ENCODE measurements around the gene MYL4. TPM values are rescaled to one million over a fixed set of nuclear protein-coding genes. Genes with fewer than 3 reads are reported as not detected.

MYL4 gene
- total and polyA plus RNA-seq, 2 donors (not counting 3 experiments of a cell fraction or from before 2014, with no cell fraction given) = 2.0 to 2.1 TPM

GRCh38 chr17:47225911-47226688, 17.0 kb downstream of the MYL4 start:
- intact Hi-C loops (cut with micrococcal nuclease) (loop anchor here (1.0 kb wide), 2 partner anchors 14 to 37 kb away; partner anchors contain the start of gene CDC27), dilution Hi-C loops (cut with MboI; ENCODE audit: extremely low pct_ligation_motif_present, low sequenced_read_pairs) (no loop called here)
- peak overlapping the region; percentile 71 for H3K9ac ChIP-seq (replicated peaks; ENCODE audit: extremely low read depth, insufficient read depth, low read length)
- H3K79me2 ChIP-seq (ENCODE audit: control insufficient read depth, insufficient read depth, low read length) = no peaks in the 10 kb centered on the region
- peak overlapping the region; percentile 33 for H2AFZ ChIP-seq (ENCODE audit: low read depth, low read length)
- POLR2A ChIA-PET = interaction anchor here (0.6 to 1.5 kb wide), 3 partner anchors 37 to 398 kb away, joined by 3 to 6 read pairs (median 5); partner anchors contain the start of gene CDC27
- H3K4me3 ChIP-seq (replicated peaks in 1 of 3; ENCODE audit: insufficient read depth in 1 of 3, low read depth in 1 of 3, low read length in 3 of 3) = no peak overlapping the region
- BruUV-seq (replicated peaks) = TSS peak; percentile 91
- peak; percentile 73 for DNase-seq (ENCODE audit: low read depth, low spot score)
- H3K9me1 ChIP-seq (replicated peaks; ENCODE audit: control insufficient read depth, extremely low read depth, insufficient read depth, low read length) = no peaks in the 10 kb centered on the region
- peak; percentile 65 for FAIRE-seq
- no peaks in the 10 kb centered on the region for H4K20me1 ChIP-seq (replicated peaks; ENCODE audit: control insufficient read depth, extremely low read depth, insufficient read depth, low read length)
- H3K9me3 ChIP-seq (replicated peaks; ENCODE audit: control insufficient read depth, insufficient read depth, low read length) = no peaks in the 10 kb centered on the region
- peak overlapping the region; percentile 97 for H3K27ac ChIP-seq (ENCODE audit: insufficient read depth, low read depth, low read length)
- no peaks in the 10 kb centered on the region for H3K36me3 ChIP-seq (ENCODE audit: control insufficient read depth in 2 of 2, extremely low read depth in 1 of 2, insufficient read depth in 2 of 2, low read length in 2 of 2)
- peak overlapping the region; percentile 68 for H3K4me2 ChIP-seq (ENCODE audit: insufficient read depth, low read length)
- peaks cover 51% of the 10 kb centered on the region for H3K4me1 ChIP-seq (ENCODE audit: control insufficient read depth, extremely low read depth, insufficient read depth, low read length)
- no peaks in the 10 kb centered on the region for H3K27me3 ChIP-seq (ENCODE audit: control insufficient read depth in 2 of 2, insufficient read depth in 2 of 2, low read length in 2 of 2)
- TF ChIP-seq FOS (IDR thresholded peaks at IDR 0.05; ENCODE audit: borderline replicate concordance, insufficient read depth, low read length) = no peak
- CTCF ChIA-PET = interaction anchor here (0.7 to 2.1 kb wide), 7 partner anchors 11 to 390 kb away, joined by 3 to 26 read pairs (median 3); no protein-coding TSS in a partner anchor

- POLR2A ChIA-PET = no interaction called here
- no TSS peak for BruUV-seq (replicated peaks)
- dilution Hi-C loops (cut with MboI; ENCODE audit: extremely low pct_ligation_motif_present, low sequenced_read_pairs) = no loop called here
These were observed 18.7 kb downstream of the MYL4 start for GRCh38 chr17:47227862-47228261.

More at GRCh38 chr17:47227862-47228261, 18.7 kb downstream of the MYL4 start:
- DNase-seq (ENCODE audit: low read depth, low spot score) = no peak
- H3K27ac ChIP-seq (ENCODE audit: insufficient read depth, low read depth, low read length) = no peak overlapping the region
- H2AFZ ChIP-seq (ENCODE audit: low read depth, low read length) = no peak overlapping the region
- no peaks in the 10 kb centered on the region for H3K9me3 ChIP-seq (replicated peaks; ENCODE audit: control insufficient read depth, insufficient read depth, low read length)
- no peak overlapping the region for H3K9ac ChIP-seq (replicated peaks; ENCODE audit: extremely low read depth, insufficient read depth, low read length)
- no peak for FAIRE-seq
- H3K4me1 ChIP-seq (ENCODE audit: control insufficient read depth, extremely low read depth, insufficient read depth, low read length) = peaks cover 48% of the 10 kb centered on the region
- H3K4me2 ChIP-seq (ENCODE audit: insufficient read depth, low read length) = no peak overlapping the region
- CTCF ChIA-PET = interaction anchor here (1.0 to 4.5 kb wide), 2 partner anchors 12 to 88 kb away, joined by 3 to 120 read pairs; no protein-coding TSS in a partner anchor
- H3K27me3 ChIP-seq (ENCODE audit: control insufficient read depth in 2 of 2, insufficient read depth in 2 of 2, low read length in 2 of 2) = no peaks in the 10 kb centered on the region
- no peaks in the 10 kb centered on the region for H3K36me3 ChIP-seq (ENCODE audit: control insufficient read depth in 2 of 2, extremely low read depth in 1 of 2, insufficient read depth in 2 of 2, low read length in 2 of 2)
- no peaks in the 10 kb centered on the region for H4K20me1 ChIP-seq (replicated peaks; ENCODE audit: control insufficient read depth, extremely low read depth, insufficient read depth, low read length)
- H3K79me2 ChIP-seq (ENCODE audit: control insufficient read depth, insufficient read depth, low read length) = no peaks in the 10 kb centered on the region
- intact Hi-C loops (cut with micrococcal nuclease) = loop anchor here (2.0 kb wide), 1 partner anchor 387 kb away; no protein-coding TSS in a partner anchor
- TF ChIP-seq GATA2 (IDR thresholded peaks at IDR 0.05; ENCODE audit: insufficient read depth, insufficient read length, low read depth, low read length) = no peak
- H3K9me1 ChIP-seq (replicated peaks; ENCODE audit: control insufficient read depth, extremely low read depth, insufficient read depth, low read length) = no peaks in the 10 kb centered on the region
- H3K4me3 ChIP-seq (replicated peaks in 1 of 3; ENCODE audit: insufficient read depth in 1 of 3, low read depth in 1 of 3, low read length in 3 of 3) = no peak overlapping the region

Data from endothelial cell of umbilical vein (primary cell).